Mesenteric fat pad (tissue), 1 donor: ENCODE data around the gene LSM7. TPM values are rescaled to one million over a fixed set of nuclear protein-coding genes. Genes with fewer than 3 reads are reported as not detected.
A peak's percentile ranks its signal among the peaks of the same experiment; 100 is the strongest.

Experiments used
- DNase-seq: peaks from one replicate; pipeline ENCODE4 v3.0.0-alpha.2; 2020; ENCODE audit warnings: low spot score
- long read RNA-seq: library from polyadenylated mRNA; unstranded; transcript quantifications from one replicate; pipeline ENCODE4 v2.0.0, GENCODE V29; 2020
- total RNA-seq: library from RNA; stranded (reverse); fragmentation: NEBNext Ultra II Directional; extraction: Animal tissue kit (Norgen Biotek cat#: 25700); gene quantifications from one replicate; pipeline ENCODE4 v1.2.1, GENCODE V29; 2021
- donor health status: DM: yes; HTN: yes; CAD: no.

LSM7 gene
- 49.6 TPM for total RNA-seq
- long read RNA-seq, partial matches to known transcripts: 0 of 5 reads
- long read RNA-seq, other reads (novel, unspliced or antisense): 1 of 5 reads

DNA sequence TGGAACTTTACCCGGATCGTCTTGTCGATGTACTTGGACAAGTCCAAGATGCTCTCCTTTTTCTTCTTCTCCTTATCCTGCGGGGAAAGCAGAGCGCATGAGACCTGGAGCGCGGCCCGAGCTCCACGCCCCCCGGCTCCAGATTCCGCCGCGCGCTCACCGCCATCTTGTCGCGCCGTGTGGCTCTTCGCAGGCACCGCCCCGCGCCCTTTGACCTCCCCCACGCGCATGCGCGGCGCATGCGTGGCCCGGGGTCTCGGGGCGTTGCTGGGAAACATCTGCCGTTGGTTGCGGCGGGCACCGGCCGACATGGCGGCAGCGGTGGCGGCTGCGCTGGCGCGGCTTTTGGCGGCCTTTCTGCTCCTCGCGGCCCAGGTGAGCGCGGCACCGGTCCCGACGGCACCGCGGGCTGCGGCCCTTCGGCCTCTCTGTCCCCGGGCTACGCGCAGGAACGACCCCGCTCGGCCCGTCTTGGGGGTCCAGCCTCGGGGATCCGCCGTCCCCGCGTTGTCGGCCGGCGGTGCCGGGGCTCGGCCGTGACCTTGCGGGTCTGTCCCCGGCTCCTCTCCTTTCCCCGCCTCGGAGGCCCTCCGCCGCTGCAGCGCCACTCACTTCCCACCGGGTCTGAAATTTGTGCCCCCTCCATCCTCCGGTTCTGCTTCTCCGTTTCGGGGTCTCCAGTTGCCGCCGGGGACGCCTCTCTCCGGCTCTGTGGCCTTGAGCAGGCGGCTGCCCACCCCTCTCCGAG, at the start of gene LSM7, which contains the start of gene SPPL2B:
Gene LSM7 (minus strand): TSS at position 186 of the 748 bp plus-strand sequence. CDS start 20 bp downstream, at position 166.
Gene SPPL2B (plus strand): TSS at position 284 of the 748 bp plus-strand sequence. CDS start 26 bp downstream, at position 310.
- peak; percentile 98 for DNase-seq

DNA sequence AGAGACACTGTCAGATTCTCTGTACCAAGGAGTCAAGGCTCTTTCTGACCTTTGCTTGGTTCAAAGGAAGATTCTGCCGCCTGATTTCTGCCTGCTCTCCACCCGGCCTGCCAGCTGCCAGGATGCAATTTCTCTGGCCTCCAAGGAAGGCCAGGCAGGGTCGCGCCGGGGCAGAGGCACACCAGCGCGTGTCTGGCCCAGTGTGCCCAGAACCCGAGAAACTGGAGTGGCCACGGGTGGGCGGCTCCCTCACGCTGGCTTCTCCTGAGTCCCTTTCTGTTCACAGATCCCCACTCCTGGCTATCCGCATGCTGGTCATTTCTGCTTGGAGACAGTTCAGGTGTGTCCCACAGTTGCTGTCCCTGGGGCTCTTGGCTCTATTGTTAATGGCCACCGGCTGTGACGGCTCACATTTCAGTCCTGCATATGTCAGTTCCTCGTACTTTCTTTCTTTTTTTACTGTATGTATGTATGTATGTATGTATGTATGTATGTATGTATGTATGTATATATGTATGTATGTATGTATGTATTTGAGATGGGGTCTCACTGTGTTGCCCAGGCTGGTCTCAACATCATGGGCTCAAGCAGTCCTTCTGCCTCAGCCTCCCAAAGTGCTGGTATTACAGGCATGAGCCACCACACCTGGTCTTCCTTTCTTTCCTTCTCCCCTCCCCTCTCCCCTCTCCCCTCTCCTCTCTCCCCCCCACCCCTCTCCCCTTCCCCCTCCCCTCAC, 48.6 kb upstream of the LSM7 start:
- no peak for DNase-seq

DNA sequence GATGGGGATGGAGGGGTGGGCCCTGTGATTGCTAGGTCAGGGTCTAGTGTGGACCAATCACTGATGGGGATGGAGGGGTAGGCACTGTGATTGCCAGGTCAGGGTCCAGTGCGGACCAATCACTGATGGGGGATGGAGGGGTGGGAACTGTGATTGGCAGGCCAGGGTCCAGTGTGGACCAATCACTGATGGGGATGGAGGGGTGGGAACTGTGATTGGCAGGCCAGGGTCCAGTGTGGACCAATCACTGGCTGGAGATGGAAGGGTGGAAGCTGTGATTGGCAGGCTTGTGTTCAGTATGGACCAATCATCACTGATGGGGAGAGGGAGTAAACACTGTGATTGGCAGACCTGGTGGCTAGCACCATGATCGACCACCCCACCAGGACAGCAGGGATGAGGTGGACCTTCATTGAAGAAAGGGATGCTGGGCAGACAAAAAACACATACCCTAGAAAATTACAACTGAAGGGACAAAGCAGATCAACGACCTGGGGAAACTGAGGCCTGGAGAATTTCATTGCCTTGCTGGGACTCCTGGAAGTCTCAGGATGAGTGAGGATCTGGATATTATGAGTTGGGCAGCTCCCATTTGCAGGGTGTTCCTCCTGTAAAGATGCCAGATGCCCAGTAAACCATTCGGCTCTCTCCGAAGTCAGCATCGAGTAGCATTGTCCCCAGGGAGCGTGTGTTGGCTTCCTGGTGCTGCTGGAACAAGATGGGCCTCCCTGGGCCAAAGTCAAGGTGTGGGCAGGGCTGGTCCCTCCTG, 47.2 kb upstream of the LSM7 start:
- no peak for DNase-seq

- DNase-seq: no peak
Observed at GRCh38 chr19:2374808-2375207, 46.4 kb upstream of the LSM7 start.

GRCh38 chr19:2372076-2372612, 43.8 kb upstream of the LSM7 start:
- DNase-seq: no peak

GRCh38 chr19:2371656-2372055, 43.3 kb upstream of the LSM7 start:
- DNase-seq: no peak

DNA sequence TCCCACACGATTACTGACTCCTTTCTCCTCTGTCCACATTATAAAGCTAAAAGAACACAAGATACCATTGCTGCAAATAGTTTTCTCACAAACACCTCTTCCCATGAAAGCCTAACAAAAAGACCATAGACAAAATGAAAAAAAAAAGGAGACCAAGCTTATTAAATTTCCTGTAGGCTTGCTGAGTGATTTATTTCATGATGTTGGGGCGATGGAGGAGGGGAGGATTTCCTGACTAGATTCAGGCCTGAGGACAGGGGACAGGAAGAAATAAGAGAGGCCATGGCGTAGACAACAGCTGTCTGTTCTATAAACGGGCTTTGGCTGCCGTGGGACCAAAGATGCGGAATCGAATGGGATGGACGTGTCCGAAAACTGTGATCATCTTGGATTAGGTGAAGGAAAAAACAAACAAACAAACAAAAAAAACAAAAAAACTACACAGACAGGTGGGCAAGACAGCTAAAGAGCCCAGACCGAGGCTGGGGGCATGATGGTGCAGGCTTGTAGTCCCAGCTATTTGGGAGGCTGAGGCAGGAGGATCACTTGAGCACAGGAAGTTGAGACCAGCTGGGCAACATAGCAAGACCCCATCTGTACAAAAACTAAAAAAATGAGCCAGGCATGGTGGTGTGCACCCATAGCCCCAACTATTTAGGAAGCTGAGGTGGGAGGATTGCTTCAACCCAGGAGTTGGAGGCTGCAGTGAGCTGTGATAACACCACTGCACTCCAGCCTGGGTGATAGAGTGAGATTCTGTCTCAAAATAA, 37.0 kb upstream of the LSM7 start:
- DNase-seq: no peak

GRCh38 chr19:2363419-2363818, 35.0 kb upstream of the LSM7 start:
- no peak for DNase-seq

DNA sequence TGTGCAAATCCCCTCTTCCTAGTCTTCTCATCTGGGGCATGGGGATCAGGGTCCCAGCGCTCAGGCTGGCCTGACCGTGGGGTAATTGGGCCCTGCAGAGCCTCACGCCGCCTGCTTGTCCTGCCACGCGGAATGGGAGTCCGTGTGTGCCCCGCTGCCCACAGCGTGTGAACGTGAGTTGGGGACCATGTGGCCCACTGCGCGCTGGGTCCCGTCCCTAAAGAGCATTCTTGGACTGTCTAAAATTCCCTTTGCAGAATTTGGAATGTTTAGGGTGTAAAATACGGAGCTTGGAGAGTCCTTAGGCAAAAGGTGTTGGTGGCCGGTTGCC, 34.5 kb upstream of the LSM7 start:
- no peak for DNase-seq

GRCh38 chr19:2362046-2362969, 33.9 kb upstream of the LSM7 start:
- no peak for DNase-seq

GRCh38 chr19:2361246-2362045, 33.1 kb upstream of the LSM7 start:
- no peak for DNase-seq

DNA sequence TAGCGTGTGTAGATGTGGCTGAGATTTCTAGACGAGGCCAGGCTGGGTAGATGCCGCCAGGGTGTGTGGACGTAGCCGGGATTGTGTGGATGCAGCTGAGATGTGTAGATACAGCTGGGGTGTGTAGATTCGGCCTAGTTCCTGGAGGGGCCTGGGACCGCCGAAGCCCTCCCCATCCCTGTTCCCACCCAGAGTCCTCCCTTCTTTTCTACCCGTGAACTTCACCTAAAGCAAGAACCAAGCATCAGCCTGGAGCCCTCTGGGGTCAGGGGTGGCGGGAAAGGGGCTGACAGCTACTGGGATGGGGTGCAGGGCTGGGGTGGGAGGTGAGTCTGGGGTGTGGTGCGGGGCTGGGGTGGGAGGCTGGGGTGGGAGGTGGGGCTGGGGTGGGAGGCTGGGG, 32.4 kb upstream of the LSM7 start:
- DNase-seq: no peak

DNA sequence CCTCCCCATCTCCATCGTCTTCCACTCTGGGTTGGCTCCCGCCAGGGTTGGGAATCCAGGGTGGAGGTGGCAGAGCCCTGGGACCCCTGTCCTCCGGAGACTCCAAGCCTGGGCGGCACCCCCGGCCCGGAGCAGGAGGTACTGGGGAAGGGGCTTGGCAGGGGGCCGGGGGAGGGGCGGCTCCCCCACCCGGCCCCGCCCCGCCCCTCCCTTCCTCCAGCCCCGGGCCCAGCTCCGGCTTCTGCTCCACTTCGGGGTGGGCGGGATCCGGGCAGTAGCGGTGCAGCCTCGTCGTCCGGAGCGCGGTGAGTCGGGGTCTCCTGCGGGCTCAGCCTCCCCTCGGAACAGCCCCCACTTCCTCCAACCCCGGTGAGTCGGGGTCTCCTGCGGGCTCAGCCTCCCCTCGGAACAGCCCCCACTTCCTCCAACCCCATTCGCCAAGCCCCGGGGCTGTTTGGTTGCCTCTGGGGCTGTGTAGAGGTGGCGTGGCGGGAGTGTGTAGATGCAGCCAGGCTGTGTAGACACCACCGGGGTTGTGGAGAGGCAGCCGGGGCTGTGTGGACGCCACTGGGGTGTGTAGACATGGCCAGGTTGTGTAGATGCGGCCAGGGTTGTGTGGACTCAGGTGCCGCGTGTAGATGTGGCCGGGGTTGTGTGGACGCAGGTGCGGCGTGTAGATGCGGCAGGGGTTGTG, 31.8 kb upstream of the LSM7 start, which contains the start of gene TMPRSS9:
Gene TMPRSS9 (plus strand): TSS at position 274 of the 694 bp plus-strand sequence. CDS start 29,521 bp downstream, outside the sequence.
- DNase-seq: no peak

DNA sequence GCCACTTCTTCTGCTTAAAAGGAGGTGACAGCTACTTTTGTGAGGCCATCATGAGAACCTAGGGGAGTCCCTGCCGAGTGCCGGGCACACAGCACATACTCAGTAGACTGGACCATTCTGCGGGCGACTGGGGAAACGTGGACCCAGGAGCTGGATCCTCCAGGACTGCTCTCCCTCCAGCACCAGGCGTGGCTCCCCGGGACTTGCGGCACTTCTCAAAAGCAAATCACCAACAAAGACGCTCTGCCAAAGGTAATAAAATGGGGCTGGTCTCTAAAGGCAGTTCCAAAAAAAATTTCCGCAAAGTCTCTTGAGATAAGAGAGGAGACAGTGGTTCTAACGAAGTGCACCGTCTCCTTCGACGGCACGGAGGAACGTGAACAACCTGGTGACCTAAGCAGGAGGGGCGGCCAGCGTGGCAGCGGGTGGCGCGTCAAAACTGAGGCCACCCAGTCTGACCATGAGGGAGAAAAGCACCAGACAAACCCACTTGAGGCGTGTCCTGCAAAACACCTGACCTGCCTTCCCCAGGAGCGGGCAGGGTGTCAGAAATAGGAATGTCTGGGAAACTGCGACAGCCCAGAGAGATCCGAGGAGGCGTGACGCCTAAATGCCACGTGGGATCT, 30.3 kb upstream of the LSM7 start:
- no peak for DNase-seq

GRCh38 chr19:2357279-2358206, 29.2 kb upstream of the LSM7 start:
- DNase-seq: no peak

GRCh38 chr19:2356036-2356646, 27.8 kb upstream of the LSM7 start:
- DNase-seq: no peak
